Heart right ventricle (tissue), 16 donors: ENCODE results near the gene RUNX3. TPM values are rescaled to one million over a fixed set of nuclear protein-coding genes. Genes with fewer than 3 reads are reported as not detected.

Experiments used
- ATAC-seq, 8 donors: fragments of 200-7000 bp; cut with Tn5 transposase; one replicate each; pipeline ENCODE4 v1.9.1; 2020; ENCODE audit warnings: mild to moderate bottlenecking in 8 of 8, moderate library complexity in 8 of 8, moderate number of reproducible peaks in 1 of 8
- DNase-seq, 2 donors: peaks; one replicate each; pipeline ENCODE4 v3.0.0-alpha.2; 2020
- H3K27ac ChIP-seq, 10 donors: fragments of 200-600 bp; sonication (generic) in 2 of 10; one replicate each; pipeline versions ENCODE4 v1.5.0 to v1.8.0; 2020 to 2022; ENCODE audit warnings: mild to moderate bottlenecking in 3 of 10
- H3K27me3 ChIP-seq, 7 donors: fragments of 200-600 bp; one replicate each; pipeline ENCODE4 v1.8.0; 2021 to 2022; ENCODE audit warnings: mild to moderate bottlenecking in 2 of 7
- H3K36me3 ChIP-seq, 9 donors: fragments of 200-600 bp; sonication (generic) in 1 of 9; one replicate each; pipeline versions ENCODE4 v1.5.0 to v1.8.0; 2020 to 2022; ENCODE audit warnings: mild to moderate bottlenecking in 2 of 9
- H3K4me1 ChIP-seq, 9 donors: fragments of 200-600 bp; sonication (generic) in 1 of 9; one replicate each; pipeline versions ENCODE4 v1.5.0 to v1.8.0; 2020 to 2022; ENCODE audit warnings: mild to moderate bottlenecking in 4 of 9
- H3K4me3 ChIP-seq, 10 donors: fragments of 200-600 bp; sonication (generic) in 2 of 10; one replicate each; pipeline versions ENCODE4 v1.5.0 to v1.8.0; 2020 to 2022; ENCODE audit warnings: mild to moderate bottlenecking in 7 of 10, moderate library complexity in 2 of 10
- H3K9me3 ChIP-seq, 11 donors: fragments of 200-600 bp in 10 of 11; sonication (generic) in 2 of 11; one replicate each; pipeline versions ENCODE4 v1.5.0 to v1.8.0; 2013 to 2022; ENCODE audit warnings: mild to moderate bottlenecking in 2 of 11, control low read depth in 1 of 11, moderate library complexity in 1 of 11
- WGBS, 2 donors: extraction: QIAGEN DNeasy Blood & Tissue Kit; methylation state at CpG; one replicate each; pipeline ENCODE4 v1.1.7; 2013; ENCODE audit warnings: inconsistent platforms in 1 of 2; 5-methylcytosine and 5-hydroxymethylcytosine counted together
- intact Hi-C, 10 donors: fragments of 100-400 bp; cut with DNase I; formaldehyde crosslinking; loops; one replicate each; pipeline versions ENCODE4 v1.11.1 to v1.14.2; 2022
- polyA plus RNA-seq, 2 donors: library from polyadenylated mRNA; stranded (reverse); fragments of 200-250 nt; gene quantifications; one replicate each; pipeline ENCODE4 v1.2.3, GENCODE V29; 2013
- total RNA-seq, 10 donors: library from RNA; stranded (reverse); fragmentation: NEBNext Ultra II Directional in 3 of 10; extraction: Animal tissue kit (Norgen Biotek cat#: 25700) in 3 of 10; gene quantifications; one replicate each; pipeline versions ENCODE4 v1.2.1 to v1.2.4, GENCODE V29; 2021 to 2023
- TF ChIP-seq, protein P1 (sequence below), 9 donors: fragments of 200-600 bp; sonication (generic) in 2 of 9; IDR thresholded peaks; one replicate each; pipeline versions ENCODE4 v1.5.0 to v1.8.0; 2021 to 2022; ENCODE audit warnings: antibody characterized with exemption in 9 of 9, mild to moderate bottlenecking in 5 of 9, moderate library complexity in 1 of 9
- donor health status: Arrhythmogenic right ventricular cardiomyopathy.
- donor health status: ischemic (EF 13 %, LVEDD 7.1; RV severe dilation, severe dysfunction).
- donor health status: healthy with polysubstance abuse.
- donor health status: DM: no; HTN: yes; CAD: no.
- donor health status: DM: no; HTN: no; CAD: no.
- donor health status: ischemic (EF 25% LVEDD 6.9; RV normal size, moderate dysfunction).
- donor health status: ischemic (EF 25% LVEDD 5.7; RV mildly dilated, moderate dysfunction).
- donor health status: healthy.
- donor health status: DM: yes; HTN: yes; CAD: no.
- donor health status: Ischemic cardiomyopathy.
- donor health status: ischemic (EF 35%, LVEDD 5.7; RV mildly dilated, moderate dysfunction).
- donor health status: nonischemic (EF 11% LVEDD 7.7; RV severe dilation, severe dysfunction).
- donor health status: DM: yes; HTN: yes; CAD: no.
- donor health status: PGD.
- donor health status: ischemic (EF 29% LVEDD 5.4; RV normal size, mild dysfunction).
- donor health status: nonischemic (EF 23%, LVEDD 6.1; RV moderate dilation, normal function).

RUNX3 gene
- total and polyA plus RNA-seq, 12 donors, result 0.07 to 5.9 (median 0.38) TPM

DNA sequence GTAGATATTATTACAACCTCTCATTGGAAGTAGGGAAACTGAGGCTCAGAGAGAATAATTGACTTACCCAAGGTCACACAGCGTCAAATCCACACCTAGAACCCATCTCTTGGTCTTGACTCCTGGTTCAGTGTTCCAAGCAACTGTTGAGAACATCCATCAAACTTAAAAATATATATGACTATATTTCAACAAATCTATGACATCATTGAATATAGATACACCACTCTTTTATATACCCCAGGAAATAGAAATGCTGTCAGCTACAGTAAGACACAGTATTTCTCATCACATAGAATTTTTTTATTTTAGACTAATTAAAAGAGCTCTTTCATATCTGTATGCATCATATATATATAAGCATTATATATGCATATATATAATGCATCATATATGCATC, 56.9 kb downstream of the RUNX3 start:
- Histone ChIP-seq H3K9me3 (no peaks in the 10 kb centered on the region), H3K36me3 (no peaks in the 10 kb centered on the region), H3K27me3 (peaks cover 0 to 40% (median 27%) of the 10 kb centered on the region in 7 donors), H3K27ac (no peak overlapping the region), H3K4me1 (peaks cover 0 to 17% (median 0%) of the 10 kb centered on the region in 9 donors), H3K4me3 (no peak overlapping the region)
- intact Hi-C loops, result no loop called here
- TF ChIP-seq, protein P1, sequence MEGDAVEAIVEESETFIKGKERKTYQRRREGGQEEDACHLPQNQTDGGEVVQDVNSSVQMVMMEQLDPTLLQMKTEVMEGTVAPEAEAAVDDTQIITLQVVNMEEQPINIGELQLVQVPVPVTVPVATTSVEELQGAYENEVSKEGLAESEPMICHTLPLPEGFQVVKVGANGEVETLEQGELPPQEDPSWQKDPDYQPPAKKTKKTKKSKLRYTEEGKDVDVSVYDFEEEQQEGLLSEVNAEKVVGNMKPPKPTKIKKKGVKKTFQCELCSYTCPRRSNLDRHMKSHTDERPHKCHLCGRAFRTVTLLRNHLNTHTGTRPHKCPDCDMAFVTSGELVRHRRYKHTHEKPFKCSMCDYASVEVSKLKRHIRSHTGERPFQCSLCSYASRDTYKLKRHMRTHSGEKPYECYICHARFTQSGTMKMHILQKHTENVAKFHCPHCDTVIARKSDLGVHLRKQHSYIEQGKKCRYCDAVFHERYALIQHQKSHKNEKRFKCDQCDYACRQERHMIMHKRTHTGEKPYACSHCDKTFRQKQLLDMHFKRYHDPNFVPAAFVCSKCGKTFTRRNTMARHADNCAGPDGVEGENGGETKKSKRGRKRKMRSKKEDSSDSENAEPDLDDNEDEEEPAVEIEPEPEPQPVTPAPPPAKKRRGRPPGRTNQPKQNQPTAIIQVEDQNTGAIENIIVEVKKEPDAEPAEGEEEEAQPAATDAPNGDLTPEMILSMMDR (IDR thresholded peaks at IDR 0.05), result no peak
- DNase-seq (no peak), ATAC-seq (no peak)
- WGBS, 2 donors, result 80 to 92% methylated on average over 1 of the region's 1 CpG

GRCh38 chr1:24872061-24872850, 57.8 kb downstream of the RUNX3 start:
- intact Hi-C loops, result no loop called here
- Histone ChIP-seq H3K4me1 (peaks cover 0 to 17% (median 0%) of the 10 kb centered on the region in 9 donors), H3K4me3 (no peak overlapping the region), H3K27me3 (peaks cover 0 to 44% (median 25%) of the 10 kb centered on the region in 7 donors), H3K27ac (no peak overlapping the region), H3K9me3 (no peaks in the 10 kb centered on the region), H3K36me3 (no peaks in the 10 kb centered on the region)
- TF ChIP-seq, protein P1 (IDR thresholded peaks at IDR 0.05), result no peak
- DNase-seq, result peak in 1 of 2 donors; percentile 16
- WGBS, 2 donors, result 83 to 85% methylated on average over 19 of the region's 19 CpGs
- ATAC-seq, result peak in 6 of 8 donors; percentile 42 to 67 (median 50)

- Histone ChIP-seq H3K4me1 (peaks cover 0 to 17% (median 0%) of the 10 kb centered on the region in 9 donors), H3K36me3 (no peaks in the 10 kb centered on the region), H3K27ac (no peak overlapping the region), H3K27me3 (peaks cover 0 to 49% (median 32%) of the 10 kb centered on the region in 7 donors), H3K4me3 (no peak overlapping the region), H3K9me3 (no peaks in the 10 kb centered on the region)
- DNase-seq (no peak), ATAC-seq (no peak)
- 87 to 90% methylated on average over 11 of the region's 11 CpGs for WGBS, 2 donors
- intact Hi-C loops, result no loop called here
- TF ChIP-seq, protein P1 (IDR thresholded peaks at IDR 0.05), result no peak
Measured at GRCh38 chr1:24871306-24871901, 58.7 kb downstream of the RUNX3 start.

GRCh38 chr1:24870551-24871195, 59.4 kb downstream of the RUNX3 start:
- Histone ChIP-seq H3K4me3 (no peak overlapping the region), H3K4me1 (peaks cover 0 to 17% (median 0%) of the 10 kb centered on the region in 9 donors), H3K27ac (no peak overlapping the region), H3K36me3 (no peaks in the 10 kb centered on the region), H3K9me3 (no peaks in the 10 kb centered on the region), H3K27me3 (peaks cover 0 to 54% (median 34%) of the 10 kb centered on the region in 7 donors)
- ATAC-seq (no peak), DNase-seq (no peak)
- whole genome bisulfite sequencing, 2 donors, result 55 to 61% methylated on average over 20 of the region's 20 CpGs
- TF ChIP-seq, protein P1 (IDR thresholded peaks at IDR 0.05), result no peak
- intact Hi-C loops, result no loop called here
